Smooth muscle cell of bladder (primary cell): ENCODE data around the gene SLCO1B1. TPM values are rescaled to one million over a fixed set of nuclear protein-coding genes. Genes with fewer than 3 reads are reported as not detected.

Experiments
- total RNA-seq: library from RNA; depleted of rRNA; stranded (reverse); fragments of >200 nt; gene quantifications from 2 replicates; pipeline ENCODE4 v1.2.3, GENCODE V29; 2014

The SLCO1B1 gene
- total RNA-seq = not detected in 2 replicates

GRCh38 chr12:21130998-21131397 lies at the start of gene SLCO1B1:
Gene SLCO1B1 (plus strand): TSS chr12:21131194. CDS start chr12:21141575, 10,381 bp downstream.

Other genes starting within 250 kb of the SLCO1B1 start
- 0.14 TPM in 1 of 2 replicates, not detected in the other for gene SLCO1A2, start 203.7 kb downstream of the SLCO1B1 start, total RNA-seq
- gene IAPP, start 241.7 kb downstream of the SLCO1B1 start, total RNA-seq = not detected in 2 replicates